Right lobe of liver (tissue), 6 donors: ENCODE data around the gene ATXN1. TPM values are rescaled to one million over a fixed set of nuclear protein-coding genes. Genes with fewer than 3 reads are reported as not detected.

Source experiments
- ATAC-seq, 4 donors: fragments of 200-7000 bp; cut with Tn5 transposase; one replicate each; pipeline ENCODE4 v1.9.1; 2020; ENCODE audit warnings: mild to moderate bottlenecking in 4 of 4, moderate library complexity in 4 of 4
- DNase-seq, 3 donors: peaks; one replicate each; pipeline ENCODE4 v3.0.0-alpha.2; 2020
- H3K27ac ChIP-seq, 3 donors: fragments of 200-600 bp; one replicate each; pipeline ENCODE4 v1.8.0; 2022
- H3K27me3 ChIP-seq, 2 donors: fragments of 200-600 bp; one replicate each; pipeline ENCODE4 v1.8.0; 2022
- H3K36me3 ChIP-seq, 4 donors: fragments of 200-600 bp; sonication (generic) in 1 of 4; one replicate each; pipeline versions ENCODE4 v1.5.1 to v1.8.0; 2017 to 2022; ENCODE audit warnings: control low read depth in 1 of 4
- H3K4me1 ChIP-seq, 4 donors: fragments of 200-600 bp; sonication (generic) in 1 of 4; one replicate each; pipeline versions ENCODE4 v1.5.1 to v1.8.0; 2017 to 2022; ENCODE audit warnings: control low read depth in 1 of 4
- H3K4me3 ChIP-seq, 3 donors: fragments of 200-600 bp; one replicate each; pipeline ENCODE4 v1.8.0; 2022
- H3K9me3 ChIP-seq, 4 donors: fragments of 200-600 bp; sonication (generic) in 1 of 4; one replicate each; pipeline versions ENCODE4 v1.5.1 to v1.8.0; 2017 to 2022; ENCODE audit warnings: control low read depth in 1 of 4
- CTCF ChIP-seq, 4 donors: fragments of 200-600 bp in 3 of 4; fragments of 450-650 bp in 1 of 4; IDR thresholded peaks; one replicate each; pipeline versions ENCODE4 v1.5.1 to v1.8.0; 2016 to 2022; ENCODE audit warnings: antibody characterized with exemption in 4 of 4, mild to moderate bottlenecking in 2 of 4
- POLR2A ChIP-seq: fragments of 450-650 bp; IDR thresholded peaks from one replicate; pipeline ENCODE4 v1.6.1; 2017; ENCODE audit warnings: antibody characterized with exemption, mild to moderate bottlenecking
- WGBS: methylation state at CpG from one replicate; pipeline ENCODE4 v1.1.6; 2018; ENCODE audit warnings: low coverage, low lambda C conversion rate; ENCODE audit not compliant: insufficient coverage; ENCODE audit errors: missing lambda C conversion rate; 5-methylcytosine and 5-hydroxymethylcytosine counted together
- intact Hi-C, 2 donors: fragments of 100-400 bp; cut with DNase I; formaldehyde crosslinking; loops; one replicate each; pipeline versions ENCODE4 v1.11.2 to v1.14.1; 2022
- total RNA-seq, 6 experiments: library from RNA; depleted of rRNA in 2 of 6; stranded (reverse); fragments of >200 nt in 2 of 6; fragmentation: NEBNext Ultra II Directional in 3 of 6; extraction: Animal tissue kit (Norgen Biotek cat#: 25700) in 3 of 6; gene quantifications; one replicate each; pipeline versions ENCODE4 v1.1.0 to v1.2.4, GENCODE V29; 2016 to 2023
- donor health status: DM: no; HTN: yes; CAD: no.
- donor health status: DM: no; HTN: no; CAD: no.
- donor health status: DM: no; HTN: no; CAD: no.
- donor health status: DM: no; HTN: yes; CAD: no.
- donor health status: DM: no; HTN: yes; CAD: no.

The ATXN1 gene
- total RNA-seq, 6 experiments from 2014 or later, result 23.2 to 28.7 (median 25.0) TPM

GRCh38 chr6:16625291-16626265, 135.7 kb downstream of the ATXN1 start:
- Histone ChIP-seq H3K9me3 (no peaks in the 10 kb centered on the region), H3K4me3 (no peak overlapping the region), H3K27me3 (no peaks in the 10 kb centered on the region), H3K4me1 (no peaks in the 10 kb centered on the region), H3K27ac (no peak overlapping the region), H3K36me3 (no peaks in the 10 kb centered on the region)
- no peak for DNase-seq
- TF ChIP-seq CTCF (IDR thresholded peaks at IDR 0.05) (no peak), POLR2A (no peak)
- WGBS, result 76% methylated on average over 9 of the region's 10 CpGs
- intact Hi-C loops, result no loop called here
- ATAC-seq, result no peak

GRCh38 chr6:16624636-16625290, 136.5 kb downstream of the ATXN1 start:
- TF ChIP-seq POLR2A, result no peak
- TF ChIP-seq CTCF (IDR thresholded peaks at IDR 0.05), result no peak
- H3K4me3 ChIP-seq, result no peak overlapping the region
- intact Hi-C loops, result no loop called here
- H3K36me3 ChIP-seq, result no peaks in the 10 kb centered on the region
- 91% methylated on average over 8 of the region's 8 CpGs for WGBS
- ATAC-seq (no peak), DNase-seq (no peak)
- no peaks in the 10 kb centered on the region for H3K27me3 ChIP-seq
- no peaks in the 10 kb centered on the region for H3K9me3 ChIP-seq
- H3K4me1 ChIP-seq, result no peaks in the 10 kb centered on the region
- no peak overlapping the region for H3K27ac ChIP-seq

- Histone ChIP-seq H3K9me3 (no peaks in the 10 kb centered on the region), H3K27ac (no peak overlapping the region), H3K27me3 (no peaks in the 10 kb centered on the region), H3K4me3 (no peak overlapping the region), H3K4me1 (no peaks in the 10 kb centered on the region), H3K36me3 (no peaks in the 10 kb centered on the region)
- intact Hi-C loops, result no loop called here
- WGBS, result 91% methylated on average over 2 of the region's 4 CpGs
- TF ChIP-seq CTCF (IDR thresholded peaks at IDR 0.05) (no peak), POLR2A (no peak)
- DNase-seq (no peak), ATAC-seq (no peak)
Measured at GRCh38 chr6:16623731-16624130, 137.5 kb downstream of the ATXN1 start.

GRCh38 chr6:16623029-16623653, 138.1 kb downstream of the ATXN1 start:
- WGBS, result 86% methylated on average over 3 of the region's 3 CpGs
- no peaks in the 10 kb centered on the region for H3K36me3 ChIP-seq
- no peak for TF ChIP-seq POLR2A
- no peak for TF ChIP-seq CTCF (IDR thresholded peaks at IDR 0.05)

More at GRCh38 chr6:16623029-16623653, 138.1 kb downstream of the ATXN1 start:
- no peak for DNase-seq
- H3K4me3 ChIP-seq, result no peak overlapping the region
- no peak overlapping the region for H3K27ac ChIP-seq
- peak in 2 of 4 donors; percentile 21 to 45 for ATAC-seq
- no peaks in the 10 kb centered on the region for H3K4me1 ChIP-seq
- intact Hi-C loops, result no loop called here
- H3K27me3 ChIP-seq, result no peaks in the 10 kb centered on the region
- no peaks in the 10 kb centered on the region for H3K9me3 ChIP-seq
